GM23248 (cell line): Measurements from ENCODE around the gene ITSN2.

Source experiments
- EZH2 ChIP-seq: fragments of 200-600 bp; sonication (generic); IDR thresholded peaks from 2 replicates; pipeline ENCODE4 v1.6.1; 2018; ENCODE audit warnings: antibody characterized with exemption, mild to moderate bottlenecking; ENCODE audit not compliant: insufficient read depth, poor library complexity, severe bottlenecking
- EZH2phosphoT487 ChIP-seq: fragments of 200-600 bp; sonication (generic); IDR thresholded peaks from 2 replicates; pipeline ENCODE4 v1.6.1; 2018; ENCODE audit warnings: antibody characterized with exemption, moderate library complexity, mild to moderate bottlenecking, low read depth; ENCODE audit not compliant: insufficient read depth

DNA sequence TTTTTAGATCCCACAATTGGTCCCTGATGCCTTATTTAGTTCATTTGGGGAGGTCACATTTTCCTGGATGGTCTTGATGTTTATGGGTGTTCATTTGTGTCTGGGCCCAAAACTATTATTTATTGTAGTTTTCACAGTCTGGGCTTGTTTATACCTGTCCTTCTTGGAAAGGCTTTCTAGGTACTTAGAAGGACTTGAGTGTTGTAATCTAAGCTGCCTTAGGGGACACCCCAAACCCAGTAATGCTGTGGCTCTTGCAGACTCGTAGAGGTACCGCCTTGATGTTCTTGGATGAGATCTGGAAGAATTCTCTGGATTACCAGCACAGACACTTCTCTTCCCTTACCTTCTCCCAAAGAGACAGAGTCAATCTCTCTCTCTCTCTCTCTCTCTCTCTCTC is 25.0 kb upstream of the ITSN2 start:
- no peak for TF ChIP-seq EZH2
- no peak for TF ChIP-seq EZH2phosphoT487
